Muscle of leg (tissue), 11 donors: ENCODE data around the gene LMX1B. TPM values are rescaled to one million over a fixed set of nuclear protein-coding genes. Genes with fewer than 3 reads are reported as not detected.
"Not testable (repeated sequence)": the region's sequence is repeated elsewhere in the genome, so short reads cannot be mapped to it uniquely, and the experiment has no call there.

ENCODE experiments used
- DNase-seq: peaks from one replicate; pipeline ENCODE4 v3.0.0; 2013
- H3K27ac ChIP-seq: one replicate; pipeline ENCODE4 v1.5.1; 2013; ENCODE audit warnings: mild to moderate bottlenecking, low read length, control low read depth
- H3K27me3 ChIP-seq: one replicate; pipeline ENCODE4 v1.6.1; 2013; ENCODE audit warnings: low read length; ENCODE audit not compliant: control insufficient read depth, insufficient read depth
- H3K36me3 ChIP-seq: one replicate; pipeline ENCODE4 v1.6.1; 2013; ENCODE audit warnings: low read length; ENCODE audit not compliant: control insufficient read depth, insufficient read depth
- H3K4me1 ChIP-seq: one replicate; pipeline ENCODE4 v1.6.1; 2013; ENCODE audit warnings: low read length; ENCODE audit not compliant: control insufficient read depth, insufficient read depth
- H3K4me3 ChIP-seq: one replicate; pipeline ENCODE4 v1.5.1; 2013; ENCODE audit warnings: low read length, control low read depth
- H3K9me3 ChIP-seq: replicated peaks from 2 replicates; pipeline ENCODE4 v1.6.1; 2013; ENCODE audit warnings: low read depth, low read length; ENCODE audit not compliant: control insufficient read depth
- WGBS: methylation state at CpG from one replicate; pipeline ENCODE4 v1.1.5; 2013; ENCODE audit warnings: missing lambda C conversion rate; ENCODE audit not compliant: insufficient coverage; 5-methylcytosine and 5-hydroxymethylcytosine counted together
- polyA plus RNA-seq, 8 donors: library from polyadenylated mRNA; unstranded; fragments of 120-200 nt; gene quantifications; one replicate each; pipeline versions ENCODE4 v1.2.1 to v1.2.3, GENCODE V29; 2013; ENCODE audit warnings: inconsistent platforms in 1 of 8, low replicate concordance in 1 of 8; ENCODE audit not compliant: insufficient read length in 8 of 8, insufficient read depth in 1 of 8
- total RNA-seq: library from RNA; stranded (reverse); fragments of 120-200 nt; gene quantifications from one replicate; pipeline ENCODE4 v1.2.4, GENCODE V29; 2013

The LMX1B gene
- total and polyA plus RNA-seq, 9 donors, result 0.16 to 2.1 (median 1.0) TPM

- Histone ChIP-seq H3K4me1 (peaks cover 5% of the 10 kb centered on the region), H3K9me3 (no peaks in the 10 kb centered on the region), H3K4me3 (no peak overlapping the region), H3K36me3 (no peaks in the 10 kb centered on the region), H3K27ac (no peak overlapping the region), H3K27me3 (peaks cover 82% of the 10 kb centered on the region)
- WGBS, result 32% methylated on average over 9 of the region's 16 CpGs
- DNase-seq, result no peak
Measured at GRCh38 chr9:126643945-126644527, 30.3 kb downstream of the LMX1B start.

- H3K27ac ChIP-seq, result no peak overlapping the region
- H3K9me3 ChIP-seq, result no peaks in the 10 kb centered on the region
- DNase-seq, result no peak
- H3K36me3 ChIP-seq, result no peaks in the 10 kb centered on the region
- peaks cover 83% of the 10 kb centered on the region for H3K27me3 ChIP-seq
- 81% methylated on average over 3 of the region's 4 CpGs for WGBS
- H3K4me1 ChIP-seq, result peaks cover 5% of the 10 kb centered on the region
- H3K4me3 ChIP-seq, result no peak overlapping the region
Measured at GRCh38 chr9:126646162-126646561, 32.4 kb downstream of the LMX1B start.

GRCh38 chr9:126647585-126648411, 34.1 kb downstream of the LMX1B start:
- 72% methylated on average over 10 of the region's 16 CpGs for WGBS
- no peaks in the 10 kb centered on the region for H3K4me1 ChIP-seq
- H3K36me3 ChIP-seq, result no peaks in the 10 kb centered on the region
- H3K9me3 ChIP-seq, result no peaks in the 10 kb centered on the region
- no peak for DNase-seq
- H3K27ac ChIP-seq, result no peak overlapping the region
- H3K27me3 ChIP-seq, result peaks cover 86% of the 10 kb centered on the region
- H3K4me3 ChIP-seq, result no peak overlapping the region

- Histone ChIP-seq H3K27ac (no peak overlapping the region), H3K36me3 (no peaks in the 10 kb centered on the region), H3K9me3 (no peaks in the 10 kb centered on the region), H3K4me1 (no peaks in the 10 kb centered on the region), H3K27me3 (peaks cover 84% of the 10 kb centered on the region), H3K4me3 (no peak overlapping the region)
- 74% methylated on average over 3 of the region's 3 CpGs for WGBS
- no peak for DNase-seq
Measured at GRCh38 chr9:126649477-126649876, 35.7 kb downstream of the LMX1B start.

GRCh38 chr9:126650404-126651341, 36.9 kb downstream of the LMX1B start:
- no peaks in the 10 kb centered on the region for H3K4me1 ChIP-seq
- H3K27me3 ChIP-seq, result peaks cover 79% of the 10 kb centered on the region
- H3K27ac ChIP-seq, result no peak overlapping the region
- no peak for DNase-seq
- 32% methylated on average over 14 of the region's 24 CpGs for WGBS
- H3K9me3 ChIP-seq, result no peaks in the 10 kb centered on the region
- no peaks in the 10 kb centered on the region for H3K36me3 ChIP-seq
- H3K4me3 ChIP-seq, result no peak overlapping the region

GRCh38 chr9:126652140-126652582, 38.4 kb downstream of the LMX1B start:
- Histone ChIP-seq H3K27ac (no peak overlapping the region), H3K36me3 (no peaks in the 10 kb centered on the region), H3K4me3 (no peak overlapping the region), H3K27me3 (peaks cover 73% of the 10 kb centered on the region), H3K9me3 (no peaks in the 10 kb centered on the region), H3K4me1 (no peaks in the 10 kb centered on the region)
- DNase-seq, result no peak
- WGBS, result 31% methylated on average over 16 of the region's 18 CpGs

- no peaks in the 10 kb centered on the region for H3K9me3 ChIP-seq
- no peak overlapping the region for H3K27ac ChIP-seq
- H3K27me3 ChIP-seq, result peaks cover 59% of the 10 kb centered on the region
- no peak overlapping the region for H3K4me3 ChIP-seq
- DNase-seq, result no peak
- no peaks in the 10 kb centered on the region for H3K36me3 ChIP-seq
- no peaks in the 10 kb centered on the region for H3K4me1 ChIP-seq
- WGBS, result 92% methylated on average over 6 of the region's 7 CpGs
Measured at GRCh38 chr9:126654124-126654523, 40.4 kb downstream of the LMX1B start.

- 63% methylated on average over 4 of the region's 4 CpGs for WGBS
- H3K27me3 ChIP-seq, result peaks cover 39% of the 10 kb centered on the region
- not testable (repeated sequence) for H3K4me3 ChIP-seq, H3K27ac ChIP-seq, H3K4me1 ChIP-seq, H3K36me3 ChIP-seq, H3K9me3 ChIP-seq, DNase-seq
Measured at GRCh38 chr9:126656214-126656613, 42.5 kb downstream of the LMX1B start.

GRCh38 chr9:126658201-126658825, 44.6 kb downstream of the LMX1B start:
- Histone ChIP-seq H3K36me3 (no peaks in the 10 kb centered on the region), H3K4me1 (peaks cover 19% of the 10 kb centered on the region), H3K27me3 (peaks cover 20% of the 10 kb centered on the region), H3K9me3 (no peaks in the 10 kb centered on the region), H3K27ac (no peak overlapping the region), H3K4me3 (no peak overlapping the region)
- no CpG with 5 or more reads among the region's 13 CpGs for WGBS
- no peak for DNase-seq
